ENCODE measurements around the gene ZC3H13.

Gene ZC3H13, protein sequence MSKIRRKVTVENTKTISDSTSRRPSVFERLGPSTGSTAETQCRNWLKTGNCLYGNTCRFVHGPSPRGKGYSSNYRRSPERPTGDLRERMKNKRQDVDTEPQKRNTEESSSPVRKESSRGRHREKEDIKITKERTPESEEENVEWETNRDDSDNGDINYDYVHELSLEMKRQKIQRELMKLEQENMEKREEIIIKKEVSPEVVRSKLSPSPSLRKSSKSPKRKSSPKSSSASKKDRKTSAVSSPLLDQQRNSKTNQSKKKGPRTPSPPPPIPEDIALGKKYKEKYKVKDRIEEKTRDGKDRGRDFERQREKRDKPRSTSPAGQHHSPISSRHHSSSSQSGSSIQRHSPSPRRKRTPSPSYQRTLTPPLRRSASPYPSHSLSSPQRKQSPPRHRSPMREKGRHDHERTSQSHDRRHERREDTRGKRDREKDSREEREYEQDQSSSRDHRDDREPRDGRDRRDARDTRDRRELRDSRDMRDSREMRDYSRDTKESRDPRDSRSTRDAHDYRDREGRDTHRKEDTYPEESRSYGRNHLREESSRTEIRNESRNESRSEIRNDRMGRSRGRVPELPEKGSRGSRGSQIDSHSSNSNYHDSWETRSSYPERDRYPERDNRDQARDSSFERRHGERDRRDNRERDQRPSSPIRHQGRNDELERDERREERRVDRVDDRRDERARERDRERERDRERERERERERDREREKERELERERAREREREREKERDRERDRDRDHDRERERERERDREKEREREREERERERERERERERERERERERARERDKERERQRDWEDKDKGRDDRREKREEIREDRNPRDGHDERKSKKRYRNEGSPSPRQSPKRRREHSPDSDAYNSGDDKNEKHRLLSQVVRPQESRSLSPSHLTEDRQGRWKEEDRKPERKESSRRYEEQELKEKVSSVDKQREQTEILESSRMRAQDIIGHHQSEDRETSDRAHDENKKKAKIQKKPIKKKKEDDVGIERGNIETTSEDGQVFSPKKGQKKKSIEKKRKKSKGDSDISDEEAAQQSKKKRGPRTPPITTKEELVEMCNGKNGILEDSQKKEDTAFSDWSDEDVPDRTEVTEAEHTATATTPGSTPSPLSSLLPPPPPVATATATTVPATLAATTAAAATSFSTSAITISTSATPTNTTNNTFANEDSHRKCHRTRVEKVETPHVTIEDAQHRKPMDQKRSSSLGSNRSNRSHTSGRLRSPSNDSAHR (N-terminal part only)

DNA sequence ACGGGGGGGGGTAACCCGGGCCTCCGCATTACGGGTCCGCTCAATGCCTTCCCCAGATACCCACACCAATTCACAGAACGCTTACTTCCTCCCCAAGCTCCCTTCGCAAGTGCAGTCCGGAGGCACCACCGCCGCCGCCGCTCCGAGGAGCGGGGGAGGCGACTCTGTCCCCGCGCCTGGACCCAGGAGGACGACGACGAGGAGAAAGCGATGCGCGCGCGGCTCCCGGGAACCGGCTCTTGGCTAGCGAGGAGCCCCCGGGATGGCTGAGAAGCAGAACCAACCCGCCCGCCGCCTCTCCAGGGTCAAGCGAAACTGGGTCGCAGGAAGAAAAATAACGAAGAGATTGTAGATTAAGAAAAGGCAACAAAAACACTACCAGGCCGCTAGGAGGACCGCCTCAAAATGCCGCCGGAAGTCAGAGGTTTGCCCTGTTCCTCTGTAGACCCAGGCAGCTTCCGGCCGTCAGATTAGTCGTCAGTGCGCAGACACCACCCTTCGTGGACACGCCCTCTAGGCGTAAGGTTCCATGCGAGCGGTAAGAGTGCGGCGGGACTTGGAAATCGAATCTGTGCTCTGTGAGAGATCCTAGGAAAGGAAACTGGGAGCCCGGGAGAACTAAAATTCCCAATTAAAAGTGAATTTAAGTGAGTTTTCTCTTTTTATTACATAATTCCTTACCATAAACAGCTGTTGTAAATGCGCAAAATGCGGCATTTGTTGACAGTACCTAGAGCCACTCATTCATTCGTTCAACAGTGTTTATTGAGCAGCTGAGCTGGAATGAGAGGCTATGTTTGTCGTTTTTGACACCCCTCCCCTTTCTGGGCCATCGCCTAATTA is at the start of gene ZC3H13:
Gene ZC3H13 (minus strand): TSS at position 428 of the 843 bp plus-strand sequence. CDS start 7,239 bp downstream, outside the sequence.
- peak; percentile 92 for DNase-seq (ENCODE audit: low spot score)

DNA sequence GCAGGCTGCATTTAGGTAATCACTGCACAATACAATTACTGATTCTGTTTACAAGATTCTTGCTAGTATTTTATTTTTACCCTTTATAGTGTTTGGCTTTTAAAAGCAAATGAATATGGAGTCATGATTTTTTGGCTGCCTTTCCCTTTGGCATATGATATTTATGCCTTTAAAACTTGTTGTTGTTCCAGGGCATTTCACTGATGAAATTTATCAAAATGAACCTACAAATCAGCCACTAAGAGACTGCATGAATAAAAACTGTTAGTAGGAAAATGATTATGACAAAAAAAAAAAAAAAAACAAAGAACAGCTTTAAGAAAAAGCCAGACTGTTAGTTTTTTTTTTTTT is 49.7 kb upstream of the ZC3H13 start:
- no peak for DNase-seq (ENCODE audit: low spot score)

DNA sequence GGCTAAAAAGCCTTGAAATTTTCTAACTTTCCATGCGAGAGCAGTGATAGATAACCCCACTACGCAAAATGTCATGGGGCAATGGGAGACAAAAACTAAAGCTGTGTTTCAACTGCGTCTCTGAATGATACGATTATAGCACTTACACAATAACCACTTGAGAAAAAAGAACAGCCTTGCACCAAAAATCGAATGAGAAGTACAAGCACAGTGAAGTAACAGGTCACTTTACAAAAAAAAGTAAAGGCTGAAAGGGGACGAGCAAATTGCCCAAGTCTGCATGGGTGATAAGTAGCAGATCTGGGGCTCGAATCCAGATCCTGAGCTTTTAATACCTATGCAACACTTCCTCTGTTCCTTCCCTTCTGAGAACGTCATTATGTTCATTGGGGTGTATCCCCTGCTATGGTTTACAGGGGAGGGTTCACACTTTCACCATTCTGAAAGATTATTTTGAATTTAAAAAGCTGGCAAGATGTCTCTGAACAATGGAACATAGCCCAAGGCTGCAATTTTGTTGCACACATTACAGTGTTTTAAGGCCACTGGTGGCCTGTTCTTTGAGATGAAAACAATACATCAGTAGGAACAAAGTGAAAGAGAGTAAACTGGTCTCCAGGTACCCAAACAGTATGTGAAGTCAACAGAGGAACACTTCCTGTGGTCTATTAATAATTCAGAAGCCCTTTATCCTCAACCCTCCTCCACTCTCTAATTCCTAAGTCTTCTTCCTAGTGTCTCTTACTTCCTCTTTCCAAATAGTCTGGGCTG is 49.1 kb upstream of the ZC3H13 start:
- DNase-seq (ENCODE audit: low spot score): no peak

DNA sequence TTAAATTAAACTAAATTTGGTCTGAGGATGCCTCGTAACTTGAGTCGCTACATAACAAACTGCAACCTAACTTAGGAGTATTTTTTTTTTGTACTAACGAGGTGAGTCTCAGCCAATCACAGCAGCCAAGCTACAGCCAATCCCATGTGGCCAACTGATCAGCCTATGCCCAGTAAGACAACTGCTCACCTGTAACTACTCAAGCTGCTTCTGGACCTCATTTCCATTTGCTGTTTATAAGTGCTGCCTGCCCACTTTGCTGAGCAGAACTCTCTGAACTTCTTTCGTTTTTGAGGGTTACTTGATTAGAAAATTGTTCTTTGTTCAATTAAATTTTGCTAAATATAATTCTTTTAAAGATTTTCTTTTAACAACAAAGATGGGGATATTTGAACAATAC is 48.5 kb upstream of the ZC3H13 start:
- DNase-seq (ENCODE audit: low spot score): no peak

DNA sequence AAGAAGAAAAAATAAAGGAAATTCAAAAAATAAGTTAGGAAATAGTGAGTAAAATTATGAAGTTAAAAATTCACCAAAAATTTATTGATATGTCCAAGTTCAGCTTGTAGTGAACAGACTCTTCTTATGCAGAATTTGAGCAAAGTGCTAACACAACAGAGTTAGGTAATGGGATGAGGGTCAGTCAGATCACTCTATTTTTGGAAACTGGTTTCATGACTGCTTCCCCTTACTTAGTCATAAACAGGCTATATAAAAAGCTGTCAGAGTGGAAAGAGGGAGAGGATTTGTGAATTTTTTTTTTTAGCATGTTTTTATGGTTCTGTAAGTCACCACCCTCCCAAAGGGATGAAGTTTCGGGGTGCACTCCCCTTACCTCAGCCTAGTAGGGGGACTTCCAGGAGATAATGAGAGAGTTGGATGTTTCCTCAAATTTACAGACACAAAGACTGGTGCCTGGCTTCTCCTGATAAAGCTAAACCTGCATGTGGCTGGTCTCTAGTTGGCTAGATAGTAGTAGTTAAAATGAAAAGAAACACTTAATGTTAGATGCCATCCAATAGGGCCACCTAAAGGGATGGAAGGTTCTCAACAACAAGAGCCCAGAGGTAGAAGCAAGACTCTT is 47.8 kb upstream of the ZC3H13 start:
- DNase-seq (ENCODE audit: low spot score): no peak

DNA sequence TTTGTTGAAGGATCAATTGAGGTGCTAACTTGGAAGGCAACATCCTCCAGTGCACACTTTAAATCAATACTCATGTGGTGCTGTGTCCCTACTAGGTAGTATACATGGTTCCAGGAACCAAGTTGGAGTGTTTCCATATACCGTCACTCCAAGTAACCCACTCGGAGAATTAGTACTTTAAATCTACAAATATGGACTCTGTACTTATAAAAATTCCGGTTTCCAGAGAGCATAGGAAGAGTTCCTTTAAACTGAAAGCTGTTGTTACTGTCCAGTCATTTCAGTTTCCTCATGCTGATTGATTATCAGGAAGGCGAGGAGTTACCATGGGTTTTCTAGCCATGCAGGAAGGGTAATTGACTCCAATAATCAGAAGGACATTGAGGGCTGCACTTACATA is 45.1 kb upstream of the ZC3H13 start:
- DNase-seq (ENCODE audit: low spot score): no peak

DNA sequence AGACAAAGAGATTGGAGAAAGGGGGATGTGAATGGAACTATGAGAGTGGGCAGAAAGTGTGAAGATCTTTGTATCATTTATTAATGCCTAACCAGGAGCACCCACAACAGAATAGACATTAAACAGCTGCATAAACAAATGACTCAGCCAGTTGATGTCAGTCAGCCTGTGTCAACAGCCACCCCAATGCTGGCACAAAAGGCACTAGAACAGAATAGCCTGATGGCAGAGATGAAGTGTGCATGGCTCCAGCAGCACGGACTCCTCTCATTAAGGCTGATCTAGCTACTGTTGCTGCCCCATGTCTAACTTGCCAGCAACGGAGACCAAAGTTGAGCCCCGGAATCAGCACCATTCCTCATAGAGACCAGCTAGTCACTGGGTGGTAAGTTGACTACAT is 44.5 kb upstream of the ZC3H13 start:
- no peak for DNase-seq (ENCODE audit: low spot score)

DNA sequence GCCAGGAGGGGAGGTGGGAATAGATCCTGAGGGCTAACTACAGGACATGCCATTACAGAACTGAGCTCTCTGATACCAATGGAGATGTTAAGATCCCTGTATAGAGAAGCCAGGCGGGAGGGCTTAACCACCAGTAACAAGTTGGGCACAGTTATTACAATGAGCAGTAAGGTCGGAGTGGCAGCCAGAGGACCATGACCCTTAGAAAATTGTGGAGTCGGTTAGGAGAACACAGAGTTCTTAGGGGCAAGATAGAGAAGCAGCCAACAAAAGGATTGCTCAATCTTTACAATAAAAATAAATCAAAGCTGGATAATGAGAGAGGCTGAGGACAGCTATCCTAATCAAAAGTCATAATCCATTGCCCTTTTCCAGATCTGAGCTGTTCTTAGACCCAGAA is 41.9 kb upstream of the ZC3H13 start:
- DNase-seq (ENCODE audit: low spot score): no peak

DNA sequence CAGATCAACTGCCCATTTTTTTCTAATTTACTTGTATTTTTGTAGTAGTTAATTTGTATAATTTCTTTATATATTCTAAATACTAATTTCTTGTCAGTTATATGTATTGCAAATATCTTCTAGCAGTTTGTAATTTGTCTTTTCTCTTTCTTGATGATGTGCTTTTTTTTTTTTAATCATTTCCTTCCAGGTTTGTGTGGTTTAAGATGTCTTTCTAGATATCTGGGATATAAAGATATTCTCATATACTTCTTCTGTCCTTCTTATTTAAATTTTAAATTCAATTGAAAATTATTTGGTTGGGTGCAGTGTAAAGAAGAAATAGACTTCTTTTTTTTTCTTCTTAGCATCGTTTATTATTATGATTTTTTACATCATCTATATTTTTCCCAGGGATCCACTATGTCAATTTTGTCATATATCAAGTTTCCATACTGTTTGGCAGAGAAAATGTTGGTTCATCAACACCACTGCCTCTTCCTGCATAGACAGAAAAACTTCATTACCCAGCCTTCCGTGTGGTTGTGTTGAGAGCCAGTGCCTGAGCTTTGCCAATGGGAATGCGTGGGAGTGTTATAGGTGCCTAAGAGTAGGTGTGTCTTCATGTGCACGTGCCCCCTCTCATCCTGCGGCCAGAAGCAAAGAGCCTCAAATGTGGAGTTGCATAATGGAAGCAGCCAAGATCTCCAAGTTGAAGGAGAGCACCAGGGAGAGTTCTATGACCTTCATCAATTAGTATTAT is 36.4 kb upstream of the ZC3H13 start:
- DNase-seq (ENCODE audit: low spot score): no peak

DNA sequence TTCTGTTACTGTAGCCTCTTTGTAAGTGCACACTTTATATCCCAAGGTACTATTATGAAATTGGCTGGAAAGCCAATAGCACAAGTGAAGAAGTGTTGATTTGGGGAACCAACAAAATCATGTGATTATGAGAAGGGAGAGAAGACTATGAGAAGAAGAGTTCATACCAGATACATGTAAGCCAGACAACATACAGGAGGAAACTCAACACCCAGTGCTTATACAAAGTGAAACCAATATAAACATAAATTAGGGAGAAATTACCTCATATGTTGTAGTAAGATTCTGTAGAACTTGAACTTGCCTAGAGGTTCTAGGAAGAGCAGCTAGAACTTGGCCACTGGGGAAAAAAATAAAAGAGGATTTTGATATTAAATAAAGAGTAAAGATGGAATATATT is 34.9 kb upstream of the ZC3H13 start:
- no peak for DNase-seq (ENCODE audit: low spot score)

DNA sequence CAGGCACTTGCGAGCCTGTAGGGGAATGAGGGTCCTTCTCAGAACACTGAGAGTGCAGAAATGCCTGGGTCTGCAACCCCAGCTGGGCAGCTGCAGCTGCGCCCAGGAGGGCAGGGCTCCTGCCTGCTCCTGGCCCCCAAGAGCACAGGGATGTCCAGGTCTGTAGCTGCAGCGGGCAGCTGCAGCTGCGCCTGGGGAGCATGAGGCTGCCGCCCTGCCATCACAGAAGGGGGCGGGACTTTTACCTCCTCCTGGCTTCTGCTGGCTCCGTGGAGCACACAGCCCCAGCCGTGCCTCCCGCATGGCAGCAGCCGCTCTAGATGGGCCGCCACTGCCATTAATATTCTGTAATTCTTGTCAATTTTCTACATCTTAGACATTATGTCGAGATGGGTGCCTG is 34.4 kb upstream of the ZC3H13 start:
- DNase-seq (ENCODE audit: low spot score): no peak

DNA sequence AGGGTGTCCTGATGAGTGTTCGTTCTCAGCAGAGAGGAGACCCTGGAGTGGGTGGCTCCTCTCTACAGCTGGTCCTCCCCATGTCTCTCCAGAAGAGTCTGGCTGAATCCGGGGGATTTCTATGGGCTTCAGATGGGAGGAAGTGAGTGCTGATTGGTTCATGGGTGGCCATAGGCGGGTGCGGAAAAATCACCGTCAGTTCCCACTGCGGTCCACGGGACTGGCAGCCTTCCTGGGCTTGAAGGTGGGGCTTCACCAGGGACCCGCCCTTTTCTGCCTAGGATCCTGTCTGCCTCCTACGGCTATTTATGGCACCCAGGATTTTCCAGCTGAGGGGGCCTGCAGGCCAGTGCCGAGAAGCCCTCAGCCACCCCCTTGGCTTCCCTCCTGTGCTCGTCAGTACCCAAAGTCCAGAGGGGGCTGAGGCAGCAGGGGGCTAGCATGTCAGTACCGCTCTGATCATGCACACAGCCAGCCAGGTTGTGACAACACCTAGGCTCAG is 33.9 kb upstream of the ZC3H13 start:
- DNase-seq (ENCODE audit: low spot score): no peak

DNA sequence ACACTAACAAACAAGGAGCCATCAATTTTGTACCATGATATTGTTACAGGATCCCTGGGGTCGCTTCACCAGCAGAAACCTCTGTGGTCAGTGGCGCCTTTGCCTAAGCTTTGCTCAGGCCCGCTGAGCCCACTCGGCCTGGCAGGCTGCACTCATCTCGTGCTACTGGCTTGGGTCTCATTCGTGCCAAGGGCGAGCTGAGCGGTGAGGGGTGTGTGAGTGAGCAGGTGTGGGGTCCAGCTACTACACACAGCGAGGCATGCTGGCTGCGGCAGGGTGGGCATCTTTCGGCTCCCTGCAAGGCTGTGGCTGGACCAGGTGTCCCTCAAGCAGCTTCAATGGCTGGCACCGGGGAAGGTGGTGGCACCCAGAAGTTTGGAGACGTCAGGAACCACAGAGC is 33.2 kb upstream of the ZC3H13 start:
- DNase-seq (ENCODE audit: low spot score): no peak

DNA sequence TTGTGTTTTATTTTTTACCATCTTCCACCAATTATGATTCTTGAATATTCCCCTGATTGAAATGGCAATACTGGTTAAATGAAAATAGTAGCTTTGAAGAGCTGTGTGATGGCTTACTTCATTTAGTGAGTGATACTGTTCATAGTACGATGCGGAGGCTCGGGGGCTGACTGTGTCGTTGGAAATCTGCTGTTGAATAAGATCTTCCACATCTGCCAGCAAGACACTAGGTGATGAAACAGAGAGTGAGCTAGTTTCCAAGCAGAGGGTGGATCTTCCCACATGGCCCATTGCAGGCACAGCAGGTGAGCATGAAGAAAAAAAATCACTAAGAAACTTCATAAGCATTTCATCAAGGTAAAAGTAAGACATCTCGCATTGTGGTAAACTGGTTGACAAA is 29.8 kb upstream of the ZC3H13 start:
- DNase-seq (ENCODE audit: low spot score): no peak

DNA sequence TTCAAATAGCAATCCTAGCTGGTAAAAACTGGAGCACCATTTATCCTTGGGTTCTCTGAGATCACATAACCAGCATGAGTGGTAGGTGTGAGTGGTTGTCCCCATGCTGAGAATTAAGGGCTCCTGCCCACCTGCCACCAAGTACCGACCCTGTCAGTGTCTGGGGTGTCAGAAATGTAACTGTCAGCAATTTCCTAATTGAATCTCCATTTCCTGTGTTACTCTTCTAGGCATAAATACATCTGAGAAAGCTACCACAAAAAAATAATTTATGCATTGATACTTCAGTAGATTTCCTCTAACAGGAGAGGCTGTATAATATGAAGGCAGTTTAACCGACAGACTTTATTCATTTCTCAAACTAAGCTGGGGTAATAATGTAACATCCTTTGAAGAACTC is 27.2 kb upstream of the ZC3H13 start:
- no peak for DNase-seq (ENCODE audit: low spot score)

DNA sequence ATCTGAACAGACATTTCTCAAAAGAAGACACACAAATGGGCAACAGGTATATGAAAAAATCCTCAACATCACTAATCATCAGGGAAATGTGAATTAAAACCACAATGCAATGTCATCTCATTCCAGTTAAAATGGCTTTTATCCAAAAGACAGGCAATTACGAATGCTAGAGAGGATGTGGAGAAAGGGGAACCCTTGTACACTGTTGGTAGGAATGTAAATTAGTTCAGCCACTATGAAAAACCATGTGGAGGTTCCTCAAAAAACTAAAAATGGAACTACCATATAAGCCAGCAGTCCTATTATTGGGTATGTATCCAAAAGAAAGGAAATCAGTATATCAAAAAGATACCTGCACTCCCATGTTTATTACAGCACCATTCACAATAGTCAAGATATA is 24.7 kb upstream of the ZC3H13 start:
- DNase-seq (ENCODE audit: low spot score): no peak

DNA sequence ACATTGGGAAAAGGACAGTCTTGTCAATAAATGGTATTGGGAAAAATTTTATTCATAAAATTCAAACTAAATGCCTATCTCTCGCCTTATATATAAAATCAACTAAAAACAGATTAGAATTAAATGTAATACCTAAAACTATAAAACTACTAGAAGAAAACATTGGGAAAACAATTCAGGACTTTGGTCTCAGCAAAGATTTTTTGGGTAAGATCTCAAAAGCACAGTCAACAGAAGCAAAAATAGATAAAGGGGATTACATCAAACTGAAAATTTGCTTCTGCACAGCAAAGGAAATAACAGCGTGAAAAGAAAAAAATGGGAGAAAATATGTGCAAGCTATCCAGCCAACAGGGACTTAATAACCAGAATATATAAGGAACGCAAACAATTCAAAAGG is 24.3 kb upstream of the ZC3H13 start:
- no peak for DNase-seq (ENCODE audit: low spot score)

DNA sequence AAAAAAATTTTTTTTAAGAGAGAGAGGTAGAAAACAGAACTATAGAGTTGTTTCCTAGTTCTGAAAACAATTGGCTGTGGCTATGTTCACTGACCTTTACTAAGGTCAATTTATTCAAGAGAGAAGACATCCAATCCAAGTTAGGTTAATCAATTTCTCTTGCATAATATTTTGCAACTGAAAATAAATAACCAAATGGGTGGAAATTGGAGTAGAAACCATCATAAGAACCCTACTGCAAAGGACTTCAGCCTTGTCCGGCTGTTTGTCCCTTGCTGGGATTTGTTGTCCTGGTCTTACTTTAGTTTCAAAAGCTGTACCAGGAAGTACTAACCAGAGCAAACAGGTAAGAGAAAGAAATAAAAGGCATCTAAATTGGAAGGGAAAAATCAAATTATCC is 23.3 kb upstream of the ZC3H13 start:
- no peak for DNase-seq (ENCODE audit: low spot score)

DNA sequence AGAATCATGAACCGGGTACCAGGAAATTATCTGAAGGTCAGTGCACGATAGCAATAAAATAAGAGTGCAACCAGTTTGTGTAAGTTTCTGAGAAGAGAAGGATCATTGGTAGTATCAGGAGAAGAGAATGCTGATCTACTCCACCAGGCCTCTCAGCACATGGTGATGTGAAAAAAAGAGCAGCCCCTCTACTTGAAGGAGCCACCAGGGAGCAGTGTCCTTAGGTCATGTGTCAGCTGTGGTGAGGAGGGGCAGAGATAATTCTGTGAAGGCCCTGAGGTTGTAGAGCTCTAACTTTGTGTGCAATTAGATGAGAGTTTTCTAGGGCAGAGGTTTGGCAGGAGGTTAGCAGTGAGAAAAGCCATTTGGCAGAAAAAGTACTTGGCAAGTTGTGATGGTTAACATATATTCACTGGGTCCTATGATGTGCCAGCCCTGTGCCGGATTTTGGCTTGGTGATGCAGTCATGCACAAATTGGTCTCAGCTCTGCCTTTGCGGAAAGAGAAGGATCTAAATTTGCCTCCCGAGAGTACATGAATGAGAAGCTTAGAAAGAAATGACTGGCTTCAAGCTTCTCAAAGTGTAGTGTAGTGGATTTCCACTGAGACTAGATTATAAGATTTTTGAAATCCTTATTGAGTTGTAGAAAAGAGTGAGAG is 19.2 kb upstream of the ZC3H13 start:
- DNase-seq (ENCODE audit: low spot score): no peak

Data from left forelimb (tissue), 1 donor.